CD4-positive, alpha-beta T cell treated with Interleukin-21 for 1 hour (primary cell): Measurements from ENCODE around the gene ARHGAP15.

Experiments
- DNase-seq: peaks from one replicate; pipeline ENCODE4 v3.0.0-alpha.2; 2020

ARHGAP15 gene

GRCh38 chr2:143354050-143354750 is 225.0 kb downstream of the ARHGAP15 start:
- no peak for DNase-seq

DNA sequence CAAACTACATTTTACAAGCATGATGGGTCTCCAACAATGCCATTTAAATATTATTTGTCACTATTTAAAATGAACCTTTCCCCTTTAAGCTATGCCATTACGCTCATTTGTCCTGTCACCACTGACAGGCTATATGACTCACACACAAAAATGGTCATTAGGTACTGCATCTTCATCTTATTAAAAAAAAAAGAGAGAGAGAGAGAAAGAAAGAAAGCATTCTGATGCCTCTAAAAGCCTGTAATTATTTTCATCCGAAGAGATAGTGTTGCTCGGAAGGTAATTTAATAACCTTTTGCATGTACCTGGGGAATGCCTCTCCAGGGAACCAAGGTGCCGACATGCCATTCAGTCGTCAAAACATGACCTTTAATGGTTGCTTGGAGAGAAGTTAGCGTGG is 226.7 kb downstream of the ARHGAP15 start:
- DNase-seq = no peak

GRCh38 chr2:143356336-143356735 is 227.1 kb downstream of the ARHGAP15 start:
- no peak for DNase-seq

DNA sequence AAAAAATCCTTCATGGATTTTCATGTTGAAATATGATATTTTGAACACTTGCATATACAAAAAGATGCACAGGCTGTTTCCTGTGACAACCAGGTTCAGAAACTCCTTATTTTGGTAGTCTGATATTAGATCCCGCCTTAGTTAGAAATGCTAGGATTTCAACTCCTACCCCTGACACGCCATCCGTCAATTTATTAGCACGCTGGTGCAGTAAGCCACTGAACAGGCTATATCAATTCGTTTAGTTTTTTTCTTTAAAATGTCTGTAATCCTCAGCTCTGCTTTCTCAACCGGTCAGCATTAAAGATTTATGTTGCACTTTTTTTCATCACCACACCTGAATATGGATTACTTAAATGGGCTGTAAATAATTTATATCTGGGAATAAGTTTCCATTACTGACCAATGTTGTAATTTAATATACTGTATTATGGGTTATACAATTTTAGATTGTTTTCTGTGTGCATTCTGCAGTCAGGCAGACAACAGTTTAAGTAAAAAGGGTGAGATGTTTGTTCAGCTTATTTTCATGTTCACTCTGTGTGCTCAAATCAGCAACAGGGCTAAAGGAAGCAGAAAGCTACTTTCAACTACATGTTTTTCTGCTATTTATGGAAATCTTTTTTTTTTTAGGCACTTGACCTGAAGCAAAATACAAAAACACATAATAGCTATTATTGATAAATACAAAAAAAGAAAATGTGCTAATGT is 227.7 kb downstream of the ARHGAP15 start:
- no peak for DNase-seq

DNA sequence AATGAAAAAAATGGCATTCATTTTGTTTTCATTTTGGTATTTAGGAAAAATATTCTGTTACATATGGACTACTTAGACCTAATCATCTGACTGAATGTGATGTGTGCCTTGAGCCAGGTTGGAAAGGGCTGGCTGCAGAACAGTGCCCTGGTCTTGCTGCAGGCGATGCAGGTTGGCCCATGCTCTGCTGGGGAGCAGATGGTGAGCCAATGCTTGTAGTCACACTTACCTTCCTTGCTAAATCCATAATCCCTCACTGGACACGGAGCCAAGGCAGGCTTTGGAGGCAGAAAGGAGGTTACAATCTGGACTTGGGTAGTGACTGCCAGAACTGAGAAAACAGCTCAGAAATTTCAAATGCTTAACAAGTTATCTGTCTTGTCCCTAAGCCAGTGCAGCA is 228.7 kb downstream of the ARHGAP15 start:
- no peak for DNase-seq

DNA sequence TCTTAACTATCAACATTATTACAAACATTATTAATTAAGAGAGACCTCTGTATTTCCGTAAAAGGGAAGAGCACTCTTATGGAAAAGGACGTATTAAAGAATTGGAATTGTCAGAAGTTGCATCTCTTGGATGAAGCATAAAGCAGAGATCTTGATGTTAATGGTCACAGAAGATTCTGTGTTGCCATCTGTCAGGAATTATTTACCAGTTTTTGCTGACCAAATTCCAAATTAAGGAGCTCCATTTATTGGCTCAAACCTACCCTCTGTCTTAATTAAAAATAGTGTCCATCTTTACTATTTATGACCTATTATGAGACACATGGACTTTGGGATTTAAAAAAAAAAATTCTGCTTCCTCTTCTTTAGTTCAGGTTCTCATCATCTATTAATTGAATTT is 232.1 kb downstream of the ARHGAP15 start:
- DNase-seq = no peak

DNA sequence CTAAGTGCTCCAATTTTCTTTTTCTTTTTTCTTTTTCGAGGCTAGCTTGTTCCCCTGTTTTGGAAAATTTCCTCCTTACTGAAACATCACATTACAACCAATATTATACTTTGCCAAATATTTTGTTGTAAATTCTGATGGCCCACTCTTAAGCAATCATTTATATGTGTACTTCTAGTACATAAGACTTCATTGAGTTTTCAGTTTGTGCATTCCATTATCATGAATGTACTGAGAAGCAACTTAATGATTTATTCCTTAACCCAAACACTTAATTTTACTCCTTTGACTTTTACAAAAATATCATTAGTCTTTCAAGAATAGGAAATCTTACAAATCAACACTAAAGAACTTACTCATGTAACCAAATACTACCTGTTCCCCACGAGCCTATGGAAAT is 242.4 kb downstream of the ARHGAP15 start:
- DNase-seq = no peak

DNA sequence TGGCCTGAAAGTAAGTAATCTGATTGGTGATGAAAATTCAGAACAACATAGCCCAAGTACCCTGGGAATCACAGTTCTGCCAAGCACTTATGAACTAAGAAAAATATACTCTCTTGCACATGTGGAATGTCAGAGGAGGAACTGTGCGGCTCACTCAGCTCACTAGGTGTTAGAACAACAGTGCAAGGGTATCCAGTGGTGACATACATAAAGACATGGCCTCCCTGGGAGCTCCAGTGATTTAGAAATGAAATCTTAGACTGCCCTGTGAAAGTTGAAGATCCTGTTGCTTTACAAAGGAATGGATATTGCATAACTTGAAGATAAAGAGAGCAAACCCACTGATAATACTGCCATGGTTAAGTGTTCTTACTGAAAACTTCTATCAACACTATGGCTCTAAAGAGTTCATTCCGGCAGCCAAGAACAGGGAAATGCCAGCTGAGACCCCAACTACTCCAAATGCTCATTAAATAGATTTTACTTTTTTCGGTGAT is 246.2 kb downstream of the ARHGAP15 start:
- no peak for DNase-seq

GRCh38 chr2:143378996-143379395 is 249.8 kb downstream of the ARHGAP15 start:
- DNase-seq = no peak

GRCh38 chr2:143379955-143380354 is 250.7 kb downstream of the ARHGAP15 start:
- no peak for DNase-seq

DNA sequence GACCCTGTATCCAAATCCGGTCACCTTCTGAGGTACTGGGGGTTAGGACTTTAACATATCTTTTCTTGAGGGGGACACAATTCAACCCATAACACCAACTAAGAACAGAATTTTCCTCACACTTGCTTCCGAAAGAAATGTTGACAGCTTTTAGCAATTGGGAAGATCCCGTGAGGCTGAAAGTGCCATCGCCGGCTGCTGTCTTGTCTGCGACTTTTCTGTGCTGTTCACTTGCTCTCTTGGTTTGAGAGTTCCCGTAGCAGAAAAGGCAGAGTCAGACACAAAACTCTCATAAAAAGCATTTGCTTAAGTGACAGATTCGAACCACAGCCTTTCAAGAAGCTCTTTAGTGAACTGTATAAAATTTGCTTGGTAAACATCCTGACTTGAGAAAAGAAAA is 253.4 kb downstream of the ARHGAP15 start:
- no peak for DNase-seq

GRCh38 chr2:143383016-143383415 is 253.8 kb downstream of the ARHGAP15 start:
- no peak for DNase-seq

- DNase-seq = no peak
These were observed 254.9 kb downstream of the ARHGAP15 start for GRCh38 chr2:143384111-143384510.

DNA sequence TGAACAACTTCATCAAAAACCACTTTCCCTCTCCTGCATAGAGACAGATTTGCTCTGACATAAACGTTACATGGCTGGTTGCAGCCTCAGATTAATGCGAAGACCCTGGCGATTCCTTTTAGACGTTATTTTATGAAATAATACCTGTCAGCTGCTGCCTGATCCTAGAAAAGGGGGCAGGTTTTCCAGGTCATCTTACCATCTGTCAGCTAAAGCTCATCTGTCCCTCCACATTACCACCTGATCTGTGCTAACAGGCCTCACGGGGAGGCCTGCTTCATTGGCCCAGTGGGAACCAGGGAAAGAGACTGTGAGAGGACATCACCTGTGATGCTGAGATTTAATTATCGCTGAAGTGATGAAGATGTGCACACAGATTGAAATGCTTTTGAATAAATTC is 261.0 kb downstream of the ARHGAP15 start:
- DNase-seq = no peak

DNA sequence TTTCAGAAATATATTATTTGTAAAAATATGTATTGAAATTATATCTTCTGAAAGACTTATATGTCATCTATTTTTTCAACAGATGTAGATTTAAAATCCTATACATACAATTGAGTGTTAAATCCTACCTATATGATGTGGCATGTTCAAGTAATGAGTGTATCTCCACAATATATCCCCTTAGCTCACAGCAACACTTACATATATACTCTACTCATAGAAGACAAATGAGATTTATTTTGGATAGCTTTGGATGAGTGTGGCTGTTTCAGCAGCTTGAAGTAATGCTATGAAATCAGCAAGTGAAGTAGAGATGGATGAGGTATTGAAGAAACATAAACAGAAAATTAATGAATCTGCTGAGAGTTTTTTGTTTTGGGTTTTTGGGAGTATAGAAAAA is 263.1 kb downstream of the ARHGAP15 start:
- DNase-seq = no peak

GRCh38 chr2:143394062-143394461 is 264.8 kb downstream of the ARHGAP15 start:
- no peak for DNase-seq

- DNase-seq = no peak
These were observed 268.8 kb downstream of the ARHGAP15 start for GRCh38 chr2:143397884-143398614.

- no peak for DNase-seq
These were observed 269.6 kb downstream of the ARHGAP15 start for GRCh38 chr2:143398781-143399180.

GRCh38 chr2:143399631-143400069 is 270.4 kb downstream of the ARHGAP15 start:
- DNase-seq = no peak

DNA sequence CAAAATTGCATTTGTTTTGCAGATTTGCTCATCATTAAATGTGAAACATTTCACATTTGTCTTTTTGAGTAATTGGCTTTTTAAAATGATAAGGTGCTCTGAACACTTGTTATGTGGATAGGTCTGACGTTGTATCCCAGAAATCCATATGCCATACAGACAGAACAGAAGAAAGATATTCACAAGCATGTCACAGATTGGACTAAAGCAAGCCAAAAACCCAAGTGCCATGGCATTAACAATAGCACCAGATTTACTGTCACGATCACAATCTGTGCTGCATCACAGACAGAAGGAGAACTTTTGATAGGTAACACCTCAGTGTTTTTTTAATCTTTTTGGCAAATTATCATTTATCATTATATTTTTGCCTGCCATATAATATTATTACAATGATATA is 272.6 kb downstream of the ARHGAP15 start:
- no peak for DNase-seq

- DNase-seq = no peak
These were observed 273.2 kb downstream of the ARHGAP15 start for GRCh38 chr2:143402451-143402850.

DNA sequence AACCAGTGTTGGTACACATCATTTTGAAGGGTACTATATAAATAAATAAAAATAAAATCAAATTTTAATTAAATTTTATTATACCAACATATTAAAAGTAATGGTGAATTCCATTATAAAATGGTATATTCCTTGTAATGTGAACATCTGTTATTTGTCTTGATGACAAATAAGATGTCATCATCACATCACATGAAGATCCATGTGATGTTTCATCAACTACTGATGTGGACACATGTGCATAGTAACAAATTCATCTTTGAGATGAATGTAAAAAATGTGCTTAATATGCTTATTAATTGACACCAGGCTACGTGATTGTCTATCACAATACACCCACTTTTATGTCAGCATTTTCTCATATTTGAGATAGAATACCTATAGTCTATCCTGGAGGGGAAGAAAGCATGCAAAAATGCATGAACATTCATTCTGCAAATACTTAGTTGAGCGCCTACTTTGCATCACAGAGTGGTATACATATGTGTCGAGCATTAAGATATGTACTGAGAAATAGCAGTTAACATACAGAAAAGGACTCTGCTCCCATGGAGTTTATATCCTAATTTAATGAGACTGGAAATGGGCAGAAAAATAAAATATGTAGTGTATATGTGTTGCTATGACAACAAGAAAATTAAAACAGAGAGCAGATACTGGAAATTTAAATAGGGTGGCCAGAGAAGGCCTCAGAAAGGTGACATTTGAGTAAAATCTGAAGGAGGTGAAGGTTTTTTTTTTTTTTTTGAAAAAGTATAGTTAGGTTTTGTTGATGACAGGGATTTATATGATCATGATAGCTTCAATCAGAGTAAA is 281.1 kb downstream of the ARHGAP15 start:
- DNase-seq = no peak

GRCh38 chr2:143415571-143415970 is 286.4 kb downstream of the ARHGAP15 start:
- DNase-seq = no peak
